GM12878 (cell line): ENCODE measurements around the gene DUSP18. TPM values are rescaled to one million over a fixed set of nuclear protein-coding genes. Genes with fewer than 3 reads are reported as not detected.

Experiments
- ATAC-seq: fragments of 200-7000 bp; cut with Tn5 transposase; 3 replicates; pipeline ENCODE4 v1.9.1; 2020; ENCODE audit warnings: mild to moderate bottlenecking, moderate library complexity
- BruUV-seq: library from RNA; stranded (reverse); fragments of 400-500 nt; replicated peaks from 2 replicates; lab custom pipeline; 2021; lab: Mats Ljungman, UMichigan
- CTCF ChIA-PET: fragments of 300-600 bp; sonication (Branson Sonifier 250); formaldehyde crosslinking; extraction: SDS; loops from one replicate; lab custom pipeline; 2021; ENCODE audit warnings: inconsistent platforms; lab: Yijun Ruan, JAX
- POLR2A ChIA-PET: fragments of 350-600 bp; formaldehyde crosslinking; extraction: SDS; loops from one replicate; lab custom pipeline; 2021; ENCODE audit warnings: inconsistent platforms; lab: Charles Lee
- RAD21 ChIA-PET: fragments of 300-600 bp; sonication (Branson Sonifier 250); formaldehyde crosslinking; loops from one replicate; lab custom pipeline; 2023; ENCODE audit warnings: antibody characterized with exemption; ENCODE audit not compliant: unreplicated experiment; lab: Charles Lee
- SMC1A ChIA-PET: fragments of 300-600 bp; sonication (Branson Sonifier 250); formaldehyde crosslinking; loops from one replicate; lab custom pipeline; 2023; ENCODE audit not compliant: unreplicated experiment, uncharacterized antibody; lab: Charles Lee
- DNase-seq: peaks from one replicate; pipeline ENCODE4 v3.0.0-alpha.2; 2011; ENCODE audit warnings: low read depth, low spot score
- FAIRE-seq: peaks from 3 replicates; lab custom pipeline; 2011; peaks lifted over from hg19 to GRCh38; lab: Jason Lieb, UNC
- H2AFZ ChIP-seq: 2 replicates; pipeline ENCODE4 v1.6.0; 2011; ENCODE audit warnings: low read depth, low read length, control low read depth; ENCODE audit not compliant: control insufficient read depth
- H3K27ac ChIP-seq: 2 replicates; pipeline ENCODE4 v1.5.1; 2011; ENCODE audit warnings: control low read depth; ENCODE audit not compliant: control insufficient read depth, insufficient read depth
- H3K27me3 ChIP-seq, 2 experiments: replicated peaks in 1 of 2; 2 replicates each; pipeline versions ENCODE4 v1.6.0 to v1.6.1; 2011; ENCODE audit warnings: low read length in 1 of 2; ENCODE audit not compliant: control insufficient read depth in 2 of 2, insufficient read depth in 2 of 2
- H3K36me3 ChIP-seq, 2 experiments: 2 replicates each; pipeline ENCODE4 v1.5.1; 2011; ENCODE audit warnings: low read length in 1 of 2; ENCODE audit not compliant: control insufficient read depth in 2 of 2, insufficient read depth in 2 of 2
- H3K4me1 ChIP-seq: 2 replicates; pipeline ENCODE4 v1.6.1; 2011; ENCODE audit warnings: mild to moderate bottlenecking, low read length, moderate library complexity, mixed read lengths; ENCODE audit not compliant: control insufficient read depth, insufficient read depth
- H3K4me2 ChIP-seq: 2 replicates; pipeline ENCODE4 v1.6.0; 2011; ENCODE audit warnings: control low read depth; ENCODE audit not compliant: control insufficient read depth, insufficient read depth
- H3K4me3 ChIP-seq: fragments of 200-600 bp; sonication (generic); 2 replicates; pipeline ENCODE4 v1.5.1; 2016
- H3K79me2 ChIP-seq: 2 replicates; pipeline ENCODE4 v1.6.0; 2011; ENCODE audit warnings: low read length; ENCODE audit not compliant: control insufficient read depth, insufficient read depth
- H3K9ac ChIP-seq: 2 replicates; pipeline ENCODE4 v1.8.0; 2011; ENCODE audit warnings: low read length, control low read depth, mixed read lengths; ENCODE audit not compliant: control insufficient read depth, insufficient read depth
- H3K9me3 ChIP-seq: replicated peaks from 3 replicates; pipeline ENCODE4 v1.5.1; 2011; ENCODE audit warnings: mild to moderate bottlenecking, low read length; ENCODE audit not compliant: control insufficient read depth, insufficient read depth
- H4K20me1 ChIP-seq: 2 replicates; pipeline ENCODE4 v1.6.0; 2011; ENCODE audit not compliant: control insufficient read depth, insufficient read depth
- ATF3 ChIP-seq: IDR thresholded peaks from 2 replicates; pipeline ENCODE4 v1.6.1; 2011; ENCODE audit warnings: low read depth, mild to moderate bottlenecking, low read length, moderate library complexity, borderline replicate concordance; ENCODE audit errors: extremely low read depth
- ATF7 ChIP-seq: fragments of 450-650 bp; IDR thresholded peaks from 2 replicates; pipeline ENCODE4 v1.6.1; 2016; ENCODE audit warnings: low read depth, mild to moderate bottlenecking
- BACH1 ChIP-seq: fragments of 450-650 bp; IDR thresholded peaks from 2 replicates; pipeline ENCODE4 v1.6.1; 2017; ENCODE audit warnings: mild to moderate bottlenecking, borderline replicate concordance
- CEBPB ChIP-seq, 2 experiments: fragments of 150-350 bp in 1 of 2; IDR thresholded peaks; 2 replicates each; pipeline ENCODE4 v1.6.1; 2012 to 2014; ENCODE audit warnings: low read depth in 2 of 2, low read length in 2 of 2, borderline replicate concordance in 1 of 2, inconsistent platforms in 1 of 2
- CREM ChIP-seq: IDR thresholded peaks from 2 replicates; pipeline ENCODE4 v1.6.1; 2014; ENCODE audit warnings: antibody characterized with exemption, low read depth
- EED ChIP-seq: sonication (generic); IDR thresholded peaks from 2 replicates; pipeline ENCODE4 v1.6.1; 2016; ENCODE audit warnings: antibody characterized with exemption, low read depth
- EGR1 ChIP-seq, 2 experiments: IDR thresholded peaks; 1 replicate in 1 of 2; 2 replicates in 1 of 2; pipeline ENCODE4 v1.6.1; 2011 to 2012; ENCODE audit warnings: low read depth in 2 of 2, low read length in 2 of 2, borderline replicate concordance in 1 of 2, mild to moderate bottlenecking in 1 of 2, moderate library complexity in 1 of 2
- FOXK2 ChIP-seq: fragments of 450-650 bp; IDR thresholded peaks from 2 replicates; pipeline ENCODE4 v1.6.1; 2017; ENCODE audit warnings: mild to moderate bottlenecking, moderate library complexity
- HCFC1 ChIP-seq: fragments of 150-350 bp; IDR thresholded peaks from 2 replicates; pipeline ENCODE4 v1.6.1; 2014; ENCODE audit warnings: low read length
- IKZF1 ChIP-seq: fragments of 450-650 bp; conservative IDR thresholded peaks from 2 replicates; pipeline ENCODE4 v1.6.1; 2017; ENCODE audit warnings: antibody characterized with exemption, mild to moderate bottlenecking
- KAT2A ChIP-seq: conservative IDR thresholded peaks from 2 replicates; pipeline ENCODE4 v1.6.1; 2011; ENCODE audit warnings: low read depth, low read length; ENCODE audit not compliant: control insufficient read depth
- MEF2B ChIP-seq: fragments of 450-650 bp; IDR thresholded peaks from 2 replicates; pipeline ENCODE4 v1.6.1; 2018; ENCODE audit warnings: mild to moderate bottlenecking, moderate library complexity; ENCODE audit not compliant: partially characterized antibody, poor library complexity, severe bottlenecking
- MTA3 ChIP-seq: IDR thresholded peaks from 2 replicates; pipeline ENCODE4 v1.6.1; 2012; ENCODE audit warnings: low read length, inconsistent platforms, borderline replicate concordance
- NR2F1 ChIP-seq: fragments of 450-650 bp; conservative IDR thresholded peaks from 2 replicates; pipeline ENCODE4 v1.6.1; 2017; ENCODE audit warnings: mild to moderate bottlenecking
- PKNOX1 ChIP-seq: fragments of 450-650 bp; IDR thresholded peaks from 2 replicates; pipeline ENCODE4 v1.6.1; 2016; ENCODE audit warnings: mild to moderate bottlenecking
- RBBP5 ChIP-seq: fragments of 200-600 bp; sonication (generic); conservative IDR thresholded peaks from 2 replicates; pipeline ENCODE4 v1.6.1; 2016
- SKIL ChIP-seq: fragments of 450-650 bp; IDR thresholded peaks from 2 replicates; pipeline ENCODE4 v1.6.1; 2017; ENCODE audit warnings: mild to moderate bottlenecking, low read depth, inconsistent platforms; ENCODE audit not compliant: poor library complexity, severe bottlenecking
- SMAD5 ChIP-seq: IDR thresholded peaks from 2 replicates; pipeline ENCODE4 v1.6.1; 2016; ENCODE audit warnings: antibody characterized with exemption, low read depth
- SMC3 ChIP-seq: IDR thresholded peaks from 2 replicates; pipeline ENCODE4 v1.6.1; 2011; ENCODE audit warnings: low read length, improper control_type of control experiment, borderline replicate concordance
- SREBF1 ChIP-seq: IDR thresholded peaks from 2 replicates; pipeline ENCODE4 v1.6.1; 2012; ENCODE audit warnings: mild to moderate bottlenecking, low read length
- SRF ChIP-seq, 2 experiments: IDR thresholded peaks; 2 replicates each; pipeline ENCODE4 v1.6.1; 2011; ENCODE audit warnings: low read depth in 2 of 2, low read length in 2 of 2, mild to moderate bottlenecking in 1 of 2, moderate library complexity in 1 of 2
- STAT3 ChIP-seq: IDR thresholded peaks from 2 replicates; pipeline ENCODE4 v1.6.1; 2011; ENCODE audit warnings: low read depth, low read length, improper control_type of control experiment
- SUZ12 ChIP-seq: fragments of 200-600 bp; sonication (generic); IDR thresholded peaks from one replicate; pipeline ENCODE4 v1.6.1; 2018; ENCODE audit warnings: antibody characterized with exemption, mild to moderate bottlenecking; ENCODE audit not compliant: unreplicated experiment
- WGBS: methylation state at CpG from one replicate; pipeline ENCODE4 v1.1.6; 2016; ENCODE audit warnings: low lambda C conversion rate; ENCODE audit not compliant: insufficient replicate concordance, insufficient coverage; ENCODE audit errors: missing lambda C conversion rate; 5-methylcytosine and 5-hydroxymethylcytosine counted together
- in situ Hi-C: fragments of 300-500 bp; cut with MboI; formaldehyde crosslinking; loops from 9 replicates; pipeline ENCODE4 v1.14.3; 2018; ENCODE audit warnings: mixed read lengths
- intact Hi-C: fragments of 100-400 bp; cut with micrococcal nuclease; formaldehyde crosslinking; loops from one replicate; pipeline ENCODE4 v1.14.2; 2022; ENCODE audit not compliant: unreplicated experiment
- polyA plus RNA-seq, 11 experiments: library from polyadenylated mRNA; depleted of rRNA in 4 of 11; unstranded in 6 of 11; stranded (reverse) in 5 of 11; fragments of >200 nt; fragmentation: Nextera tagmentation in 4 of 11; fragmentation: Illumina TruSeq in 1 of 11; extraction: Ambion mirVana in 4 of 11; extraction: Trizol in 1 of 11; gene quantifications; 1 replicate in 1 of 11; 2 replicates in 10 of 11; pipeline versions ENCODE4 v1.2.1 to v1.2.3, GENCODE V29; 2011 to 2016; ENCODE audit warnings: inconsistent platforms in 2 of 11, missing spikeins in 2 of 11, low read depth in 1 of 11
- total RNA-seq, 4 experiments: library from RNA; depleted of rRNA in 3 of 4; stranded (reverse); fragments of >200 nt in 3 of 4; fragmentation: Illumina TruSeq in 1 of 4; extraction: Trizol in 1 of 4; gene quantifications; 2 replicates each; pipeline versions ENCODE4 v1.2.1 to v1.2.3, GENCODE V29; 2013 to 2021

DUSP18 gene
- total and polyA plus RNA-seq, 10 of the 15 experiments (the other 5 are each of a cell fraction or from before 2014, with no cell fraction given): 1.9 to 11.9 (median 7.7) TPM

- TF ChIP-seq PKNOX1: no peak
- TF ChIP-seq IKZF1: no peak
- no peak for TF ChIP-seq CREM
- no peak for TF ChIP-seq CEBPB (IDR thresholded peaks at IDR 0.05; ENCODE audit: borderline replicate concordance in 1 of 2, low read depth in 2 of 2, low read length in 2 of 2)
- no peak for TF ChIP-seq MEF2B
- no peak for TF ChIP-seq ATF3
- no peak for TF ChIP-seq HCFC1
- no peak for TF ChIP-seq ATF7
- no peak for TF ChIP-seq FOXK2
- TF ChIP-seq SMAD5: no peak
- TF ChIP-seq SRF (IDR thresholded peaks at IDR 0.05; ENCODE audit: low read depth in 2 of 2, low read length in 2 of 2): no peak
- TF ChIP-seq, all 136 proteins: peak for 0
Observed at GRCh38 chr22:30702856-30703255, 35.2 kb upstream of the DUSP18 start (continued).

- in situ Hi-C loops: no loop called here
- intact Hi-C loops: no loop called here
- Histone ChIP-seq H3K36me3 (no peaks in the 10 kb centered on the region), H3K27me3 (no peaks in the 10 kb centered on the region), H3K9ac (no peak overlapping the region), H3K4me1 (peaks cover 24% of the 10 kb centered on the region), H3K27ac (no peak overlapping the region), H2AFZ (no peak overlapping the region), H3K79me2 (no peaks in the 10 kb centered on the region), H4K20me1 (no peaks in the 10 kb centered on the region), H3K4me2 (no peak overlapping the region), H3K9me3 (no peaks in the 10 kb centered on the region), H3K4me3 (no peak overlapping the region)
- SMC1A ChIA-PET: interaction anchor here (1.8 kb wide), 1 partner anchor 67 kb away, joined by 7 read pairs; no protein-coding TSS in a partner anchor
- POLR2A ChIA-PET: no interaction called here
- RAD21 ChIA-PET: interaction anchor here (0.5 kb wide), 1 partner anchor 455 kb away, joined by 3 read pairs; the partner anchor contains the start of gene LIF
- WGBS: 95% methylated on average over 1 of the region's 1 CpG
- BruUV-seq: no TSS peak
- no peak for FAIRE-seq
- ATAC-seq: no peak
- no peak for DNase-seq
- CTCF ChIA-PET: interaction anchor here (0.9 to 3.3 kb wide), 3 partner anchors 9 to 68 kb away, joined by 3 to 15 read pairs (median 3); partner anchors contain the start of gene SLC35E4
- TF ChIP-seq BACH1 (no peak), KAT2A (no peak), SMC3 (no peak), STAT3 (no peak), MTA3 (no peak), EGR1 (IDR thresholded peaks at IDR 0.05; ENCODE audit: borderline replicate concordance in 1 of 2, low read depth in 2 of 2, low read length in 2 of 2) (no peak), SREBF1 (no peak), HCFC1 (no peak), SKIL (no peak), SUZ12 (no peak), EED (no peak), NR2F1 (no peak), RBBP5 (no peak)
Observed at GRCh38 chr22:30701872-30702271, 34.2 kb upstream of the DUSP18 start.
